H9 (cell line): ENCODE data around the gene JSRP1. TPM values are rescaled to one million over a fixed set of nuclear protein-coding genes. Genes with fewer than 3 reads are reported as not detected.

Experiments used
- DNase-seq: peaks from one replicate; pipeline ENCODE4 v3.0.0-alpha.2; 2017
- H2AFZ ChIP-seq: one replicate; pipeline ENCODE4 v1.6.1; 2013; ENCODE audit warnings: mild to moderate bottlenecking, low read length, control low read depth, moderate library complexity
- H2AK5ac ChIP-seq: 2 replicates; pipeline ENCODE4 v1.6.1; 2013; ENCODE audit warnings: low read length, control low read depth, mixed read lengths; ENCODE audit not compliant: insufficient read length
- H2BK120ac ChIP-seq: one replicate; pipeline ENCODE4 v1.6.1; 2013; ENCODE audit warnings: low read depth, mild to moderate bottlenecking, low read length, control low read depth, inconsistent platforms; ENCODE audit not compliant: poor library complexity, severe bottlenecking
- H2BK12ac ChIP-seq: 2 replicates; pipeline ENCODE4 v1.6.1; 2013; ENCODE audit warnings: low read length, control low read depth, mixed read lengths, low read depth; ENCODE audit not compliant: insufficient read length
- H2BK15ac ChIP-seq: 2 replicates; pipeline ENCODE4 v1.6.1; 2013; ENCODE audit warnings: low read depth, low read length, control low read depth
- H2BK20ac ChIP-seq: one replicate; pipeline ENCODE4 v1.6.1; 2013; ENCODE audit warnings: low read depth, mild to moderate bottlenecking, low read length, control low read depth, inconsistent platforms; ENCODE audit not compliant: poor library complexity, severe bottlenecking
- H2BK5ac ChIP-seq: 2 replicates; pipeline ENCODE4 v1.6.1; 2013; ENCODE audit warnings: low read length, control low read depth, mixed read lengths; ENCODE audit not compliant: insufficient read length
- H3K14ac ChIP-seq: 2 replicates; pipeline ENCODE4 v1.6.1; 2013; ENCODE audit warnings: low read length, control low read depth; ENCODE audit not compliant: insufficient read depth
- H3K18ac ChIP-seq: 2 replicates; pipeline ENCODE4 v1.6.1; 2013; ENCODE audit warnings: low read depth, mild to moderate bottlenecking, mixed read lengths, low read length, control low read depth; ENCODE audit not compliant: insufficient read length
- H3K23ac ChIP-seq: 2 replicates; pipeline ENCODE4 v1.6.1; 2013; ENCODE audit warnings: low read length, control low read depth, mixed read lengths, low read depth; ENCODE audit not compliant: insufficient read length
- H3K23me2 ChIP-seq: 2 replicates; pipeline ENCODE4 v1.6.1; 2013; ENCODE audit warnings: low read depth, mild to moderate bottlenecking, mixed read lengths, low read length, control low read depth; ENCODE audit not compliant: insufficient read length, poor library complexity, severe bottlenecking
- H3K27ac ChIP-seq: 2 replicates; pipeline ENCODE4 v1.5.1; 2013; ENCODE audit warnings: low read length, control low read depth, mixed read lengths, low read depth; ENCODE audit not compliant: insufficient read length
- H3K27me3 ChIP-seq: 2 replicates; pipeline ENCODE4 v1.6.1; 2013; ENCODE audit warnings: low read length, control low read depth, inconsistent platforms; ENCODE audit not compliant: insufficient read depth
- H3K4ac ChIP-seq: 2 replicates; pipeline ENCODE4 v1.6.1; 2013; ENCODE audit warnings: low read depth, mild to moderate bottlenecking, control low read depth, inconsistent platforms, low read length, moderate library complexity
- H3K4me1 ChIP-seq: 2 replicates; pipeline ENCODE4 v1.6.1; 2013; ENCODE audit warnings: low read length, control low read depth, inconsistent platforms; ENCODE audit not compliant: insufficient read depth
- H3K4me2 ChIP-seq: 2 replicates; pipeline ENCODE4 v1.6.1; 2013; ENCODE audit warnings: low read length, control low read depth, mixed read lengths; ENCODE audit not compliant: insufficient read length, insufficient read depth
- H3K56ac ChIP-seq: 2 replicates; pipeline ENCODE4 v1.6.1; 2013; ENCODE audit warnings: low read depth, mild to moderate bottlenecking, mixed read lengths, low read length, control low read depth; ENCODE audit not compliant: insufficient read length
- H3K79me1 ChIP-seq: 2 replicates; pipeline ENCODE4 v1.6.1; 2013; ENCODE audit warnings: low read depth, mild to moderate bottlenecking, moderate library complexity, low read length, control low read depth, inconsistent platforms; ENCODE audit not compliant: insufficient read depth, poor library complexity, severe bottlenecking
- H3K79me2 ChIP-seq: 2 replicates; pipeline ENCODE4 v1.6.1; 2013; ENCODE audit warnings: low read length, control low read depth, inconsistent platforms; ENCODE audit not compliant: insufficient read depth
- H3K9ac ChIP-seq: 2 replicates; pipeline ENCODE4 v1.6.1; 2013; ENCODE audit warnings: low read length, control low read depth, mixed read lengths; ENCODE audit not compliant: insufficient read length; ENCODE audit errors: extremely low read depth
- H3K9me3 ChIP-seq: one replicate; pipeline ENCODE4 v1.6.1; 2013; ENCODE audit warnings: low read depth, low read length, inconsistent platforms; ENCODE audit not compliant: control insufficient read depth
- H3T11ph ChIP-seq: one replicate; pipeline ENCODE4 v1.6.1; 2013; ENCODE audit warnings: mild to moderate bottlenecking, low read length, control low read depth, inconsistent platforms
- H4K20me1 ChIP-seq: one replicate; pipeline ENCODE4 v1.6.1; 2013; ENCODE audit not compliant: control insufficient read depth, insufficient read length, insufficient read depth
- H4K5ac ChIP-seq: 2 replicates; pipeline ENCODE4 v1.6.1; 2013; ENCODE audit warnings: low read depth, mild to moderate bottlenecking, mixed read lengths, low read length, control low read depth; ENCODE audit not compliant: insufficient read length
- H4K8ac ChIP-seq: replicated peaks from 2 replicates; pipeline ENCODE4 v1.6.1; 2013; ENCODE audit warnings: low read length, control low read depth, mixed read lengths, low read depth; ENCODE audit not compliant: insufficient read length
- H4K91ac ChIP-seq: 2 replicates; pipeline ENCODE4 v1.6.1; 2013; ENCODE audit warnings: low read depth, mild to moderate bottlenecking, moderate library complexity, mixed read lengths, low read length, control low read depth; ENCODE audit not compliant: insufficient read length
- H3K27ac Mint-ChIP-seq, 3 experiments: 2 replicates in 2 of 3; 3 replicates in 1 of 3; pipeline ENCODE4 v1.8.0; 2020 to 2021; ENCODE audit warnings: mixed read lengths in 3 of 3, mild to moderate bottlenecking in 1 of 3, moderate library complexity in 1 of 3
- H3K27me3 Mint-ChIP-seq: 2 replicates; pipeline ENCODE4 v1.8.0; 2021; ENCODE audit warnings: low read depth, mild to moderate bottlenecking, moderate library complexity, mixed read lengths
- H3K36me3 Mint-ChIP-seq, 3 experiments: 2 replicates in 2 of 3; 3 replicates in 1 of 3; pipeline ENCODE4 v1.8.0; 2020 to 2021; ENCODE audit warnings: low read depth in 3 of 3, mixed read lengths in 3 of 3; ENCODE audit not compliant: insufficient read depth in 1 of 3
- H3K4me1 Mint-ChIP-seq, 2 experiments: 2 replicates each; pipeline ENCODE4 v1.8.0; 2020; ENCODE audit warnings: mixed read lengths in 2 of 2
- H3K4me3 Mint-ChIP-seq, 2 experiments: 2 replicates in 1 of 2; 3 replicates in 1 of 2; pipeline ENCODE4 v1.8.0; 2020 to 2021; ENCODE audit warnings: mild to moderate bottlenecking in 2 of 2, mixed read lengths in 2 of 2, moderate library complexity in 1 of 2
- H3K9me3 Mint-ChIP-seq, 2 experiments: 2 replicates in 1 of 2; 3 replicates in 1 of 2; pipeline ENCODE4 v1.8.0; 2020; ENCODE audit warnings: mild to moderate bottlenecking in 2 of 2, mixed read lengths in 2 of 2, moderate library complexity in 1 of 2
- WGBS: extraction: QIAGEN DNeasy Blood & Tissue Kit; methylation state at CpG from one replicate; pipeline ENCODE4 v1.1.7; 2013; ENCODE audit warnings: missing lambda C conversion rate, low lambda C conversion rate, mixed read lengths; ENCODE audit not compliant: insufficient read length; ENCODE audit errors: extremely low coverage; 5-methylcytosine and 5-hydroxymethylcytosine counted together
- total RNA-seq: library from RNA; stranded (reverse); gene quantifications from 2 replicates; pipeline ENCODE4 v1.2.1, GENCODE V29; 2021
- TF ChIP-seq, protein P1 (sequence below): fragments of 200-600 bp; sonication (generic); conservative IDR thresholded peaks from 3 replicates; pipeline ENCODE4 v1.8.0; 2021; ENCODE audit warnings: antibody characterized with exemption, mild to moderate bottlenecking

Gene JSRP1
- total RNA-seq, 1 experiment from 2014 or later, result 0.90 TPM

DNA sequence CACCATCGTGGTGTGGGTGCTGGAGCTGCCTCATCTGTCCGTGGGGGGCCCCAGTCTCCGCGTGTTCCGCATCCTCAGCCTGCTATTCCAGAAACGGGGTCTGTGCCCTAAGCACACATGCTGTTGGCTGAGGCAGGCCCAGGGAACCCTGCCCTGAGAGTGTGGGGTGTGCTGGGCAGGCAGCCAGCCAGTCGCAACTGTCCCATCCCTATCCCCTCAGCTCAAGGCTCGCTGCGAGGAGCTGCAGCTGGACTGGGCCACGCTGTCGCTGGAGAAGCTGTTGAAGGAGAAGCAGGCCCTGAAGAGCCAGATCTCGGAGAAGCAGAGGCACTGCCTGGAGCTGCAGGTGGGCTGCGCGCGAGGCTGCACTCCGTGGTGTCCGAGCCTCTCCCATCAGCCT lies 42.0 kb downstream of the JSRP1 start:
- Histone ChIP-seq H4K8ac (no peak overlapping the region), H3K18ac (no peak overlapping the region), H3T11ph (no peak overlapping the region), H3K79me1 (no peaks in the 10 kb centered on the region), H2BK12ac (no peak overlapping the region), H3K56ac (no peak overlapping the region), H3K27me3 (no peaks in the 10 kb centered on the region), H3K4me1 (no peaks in the 10 kb centered on the region), H3K27ac (no peak overlapping the region), H3K14ac (no peak overlapping the region), H2AFZ (no peak overlapping the region), H3K4ac (no peak overlapping the region), H2BK120ac (no peak overlapping the region), H3K79me2 (no peaks in the 10 kb centered on the region), H3K9me3 (no peaks in the 10 kb centered on the region), H4K20me1 (no peaks in the 10 kb centered on the region), H3K23ac (no peak overlapping the region), H4K5ac (no peak overlapping the region), H2BK5ac (no peak overlapping the region), H4K91ac (no peak overlapping the region), H3K23me2 (no peaks in the 10 kb centered on the region), H2BK15ac (no peak overlapping the region), H2BK20ac (no peak overlapping the region), H2AK5ac (no peak overlapping the region), H3K4me2 (no peak overlapping the region), H3K9ac (no peak overlapping the region)
- Mint-ChIP-seq H3K4me1 (no peaks in the 10 kb centered on the region), H3K27ac (no peak overlapping the region), H3K9me3 (no peaks in the 10 kb centered on the region), H3K4me3 (no peak overlapping the region), H3K36me3 (peaks cover 32 to 71% (median 67%) of the 10 kb centered on the region in 3 experiments; a peak in 6 of 7 replicates), H3K27me3 (no peaks in the 10 kb centered on the region; the same call in 1 of the 2 replicates)
- WGBS, result no CpG with 5 or more reads among the region's 17 CpGs
- DNase-seq, result no peak
- TF ChIP-seq, protein P1, sequence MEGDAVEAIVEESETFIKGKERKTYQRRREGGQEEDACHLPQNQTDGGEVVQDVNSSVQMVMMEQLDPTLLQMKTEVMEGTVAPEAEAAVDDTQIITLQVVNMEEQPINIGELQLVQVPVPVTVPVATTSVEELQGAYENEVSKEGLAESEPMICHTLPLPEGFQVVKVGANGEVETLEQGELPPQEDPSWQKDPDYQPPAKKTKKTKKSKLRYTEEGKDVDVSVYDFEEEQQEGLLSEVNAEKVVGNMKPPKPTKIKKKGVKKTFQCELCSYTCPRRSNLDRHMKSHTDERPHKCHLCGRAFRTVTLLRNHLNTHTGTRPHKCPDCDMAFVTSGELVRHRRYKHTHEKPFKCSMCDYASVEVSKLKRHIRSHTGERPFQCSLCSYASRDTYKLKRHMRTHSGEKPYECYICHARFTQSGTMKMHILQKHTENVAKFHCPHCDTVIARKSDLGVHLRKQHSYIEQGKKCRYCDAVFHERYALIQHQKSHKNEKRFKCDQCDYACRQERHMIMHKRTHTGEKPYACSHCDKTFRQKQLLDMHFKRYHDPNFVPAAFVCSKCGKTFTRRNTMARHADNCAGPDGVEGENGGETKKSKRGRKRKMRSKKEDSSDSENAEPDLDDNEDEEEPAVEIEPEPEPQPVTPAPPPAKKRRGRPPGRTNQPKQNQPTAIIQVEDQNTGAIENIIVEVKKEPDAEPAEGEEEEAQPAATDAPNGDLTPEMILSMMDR, result no peak
